Measurements from ENCODE around the gene CHST15. TPM values are rescaled to one million over a fixed set of nuclear protein-coding genes. Genes with fewer than 3 reads are reported as not detected.
A peak's percentile ranks its signal among the peaks of the same experiment; 100 is the strongest.

The CHST15 gene
- total RNA-seq, 5 donors from 2014 or later (not counting 1 experiment from before 2014, with no cell fraction given), result 0.95 to 4.2 (median 1.3) TPM

DNA sequence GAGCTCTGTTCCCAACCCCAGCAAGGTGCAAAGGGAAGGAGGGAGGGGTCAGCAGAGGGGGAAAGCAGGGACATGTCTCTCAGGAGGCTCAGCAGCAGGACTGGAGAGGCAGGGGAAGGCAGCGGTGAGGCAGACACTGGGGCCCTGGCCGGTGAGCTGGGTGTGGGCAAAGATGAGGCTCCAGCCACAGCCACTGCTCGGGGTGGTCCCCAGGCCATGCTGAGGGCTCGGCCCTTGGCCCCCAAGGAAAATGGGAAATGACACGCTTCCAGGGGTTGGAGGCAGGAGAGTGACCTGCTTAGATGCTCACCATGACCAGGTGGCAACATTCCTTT, 35.4 kb upstream of the CHST15 start:
- H3K4me3 ChIP-seq (ENCODE audit: control insufficient read depth in 1 of 2, extremely low read depth in 1 of 2, low read length in 1 of 2), result no peak overlapping the region
- H3K9me3 Mint-ChIP-seq, result no peaks in the 10 kb centered on the region
- no peaks in the 10 kb centered on the region for H3K36me3 Mint-ChIP-seq
- H3K27me3 Mint-ChIP-seq, result peaks cover 3 to 8% of the 10 kb centered on the region in 2 donors
- H3K4me1 ChIP-seq (ENCODE audit: control insufficient read depth in 1 of 2, extremely low read depth in 1 of 2, insufficient read depth in 2 of 2, low read length in 2 of 2), result no peaks in the 10 kb centered on the region
- H3K27ac ChIP-seq (ENCODE audit: low read length), result no peak overlapping the region
- H3K27me3 ChIP-seq (replicated peaks in 1 of 2; ENCODE audit: control insufficient read depth in 2 of 2, extremely low read depth in 1 of 2, insufficient read depth in 2 of 2, low read length in 1 of 2), result peaks cover 0 to 21% of the 10 kb centered on the region in 2 experiments
- DNase-seq (no peak), ATAC-seq (replicated peaks in 1 of 4) (no peak)
- H3K9me3 ChIP-seq, result no peaks in the 10 kb centered on the region
- ChIA-PET CTCF (no interaction called here), POLR2A (no interaction called here)
- no peaks in the 10 kb centered on the region for H3K36me3 ChIP-seq (ENCODE audit: control insufficient read depth in 2 of 2, extremely low read depth in 1 of 2, insufficient read depth in 1 of 2, low read length in 1 of 2)
- WGBS (ENCODE audit: insufficient coverage), result 80% methylated on average over 5 of the region's 5 CpGs
- no peak overlapping the region for H3K27ac Mint-ChIP-seq
- H3K4me1 Mint-ChIP-seq, result no peaks in the 10 kb centered on the region
- H3K4me3 Mint-ChIP-seq, result no peak overlapping the region

DNA sequence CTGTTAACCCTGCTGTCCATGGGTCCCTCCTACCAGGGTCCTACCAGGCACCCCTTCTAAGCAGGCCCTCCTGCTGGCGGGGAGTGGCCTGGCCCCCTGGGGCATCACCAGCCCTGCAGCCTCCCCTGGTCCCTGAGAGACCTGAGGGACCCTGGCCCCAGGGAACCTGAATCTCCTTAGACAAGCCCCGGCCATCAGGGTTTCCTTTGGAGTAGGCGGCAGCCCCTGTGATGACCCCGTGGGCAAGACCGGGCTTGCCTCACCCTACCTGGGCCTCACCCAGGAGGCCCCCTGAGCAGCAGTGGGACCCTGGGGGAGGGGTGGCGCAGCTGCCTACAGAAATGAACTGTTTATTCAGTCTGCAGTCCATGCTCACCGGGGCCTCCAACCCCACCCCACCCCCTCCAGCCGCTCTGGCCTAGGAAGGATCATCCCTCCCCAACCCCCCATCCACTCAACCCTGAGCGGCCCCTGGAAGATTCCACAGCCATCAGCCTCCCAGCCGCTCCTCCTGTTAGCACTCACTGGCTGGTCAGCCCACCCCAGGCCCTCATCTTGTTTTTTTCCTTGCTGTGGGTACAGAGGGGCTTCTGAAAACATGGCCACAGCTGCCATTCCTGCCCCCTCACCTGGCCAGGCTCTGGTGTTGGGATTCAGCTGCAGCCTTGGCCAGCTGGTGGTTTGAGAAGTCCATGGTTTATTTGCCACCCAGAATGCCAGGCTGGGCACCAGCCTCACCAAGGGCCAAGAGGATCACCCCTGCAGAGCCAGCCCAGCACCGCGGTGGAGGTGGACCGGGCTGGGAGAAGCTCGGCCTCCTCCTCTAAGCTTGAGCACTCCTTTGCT, 34.8 kb upstream of the CHST15 start:
- Mint-ChIP-seq H3K4me1 (no peaks in the 10 kb centered on the region), H3K27me3 (peaks cover 3 to 8% of the 10 kb centered on the region in 2 donors), H3K9me3 (no peaks in the 10 kb centered on the region), H3K4me3 (no peak overlapping the region), H3K36me3 (no peaks in the 10 kb centered on the region), H3K27ac (no peak overlapping the region)
- no peak for DNase-seq
- Histone ChIP-seq H3K27me3 (replicated peaks in 1 of 2; ENCODE audit: control insufficient read depth in 2 of 2, extremely low read depth in 1 of 2, insufficient read depth in 2 of 2, low read length in 1 of 2) (peaks cover 0 to 21% of the 10 kb centered on the region in 2 experiments), H3K36me3 (ENCODE audit: control insufficient read depth in 2 of 2, extremely low read depth in 1 of 2, insufficient read depth in 1 of 2, low read length in 1 of 2) (no peaks in the 10 kb centered on the region), H3K9me3 (no peaks in the 10 kb centered on the region), H3K4me3 (ENCODE audit: control insufficient read depth in 1 of 2, extremely low read depth in 1 of 2, low read length in 1 of 2) (no peak overlapping the region), H3K4me1 (ENCODE audit: control insufficient read depth in 1 of 2, extremely low read depth in 1 of 2, insufficient read depth in 2 of 2, low read length in 2 of 2) (no peaks in the 10 kb centered on the region), H3K27ac (ENCODE audit: low read length) (no peak overlapping the region)
- WGBS (ENCODE audit: insufficient coverage), result 89% methylated on average over 11 of the region's 14 CpGs
- ChIA-PET CTCF (interaction anchor here in 1 of 2 donors (0.6 kb wide), 1 partner anchor 892 kb away, joined by 4 read pairs; no protein-coding TSS in a partner anchor), POLR2A (no interaction called here)
- ATAC-seq (replicated peaks in 1 of 4), result no peak

DNA sequence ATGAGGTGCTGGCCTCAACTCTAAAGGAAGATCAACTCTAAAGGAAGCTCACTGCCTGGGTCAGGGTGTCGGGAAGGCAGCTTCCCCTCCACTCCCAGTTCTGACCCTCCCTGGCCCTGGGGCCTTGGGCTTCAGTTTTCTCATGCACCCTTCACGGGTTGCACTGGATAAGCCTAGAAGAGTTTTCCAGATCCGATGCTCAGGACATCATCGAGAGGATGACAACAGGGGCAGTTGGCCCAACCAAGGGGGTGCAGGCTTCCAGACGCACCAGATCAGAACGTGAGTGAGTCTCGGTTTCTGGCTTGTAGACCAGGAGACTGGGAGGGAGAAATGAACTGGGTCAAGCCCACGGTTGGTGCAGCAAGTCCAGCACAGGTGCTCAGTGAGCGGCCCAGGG, 34.2 kb upstream of the CHST15 start:
- Histone ChIP-seq H3K4me3 (ENCODE audit: control insufficient read depth in 1 of 2, extremely low read depth in 1 of 2, low read length in 1 of 2) (no peak overlapping the region), H3K9me3 (no peaks in the 10 kb centered on the region), H3K27me3 (replicated peaks in 1 of 2; ENCODE audit: control insufficient read depth in 2 of 2, extremely low read depth in 1 of 2, insufficient read depth in 2 of 2, low read length in 1 of 2) (peaks cover 0 to 21% of the 10 kb centered on the region in 2 experiments), H3K36me3 (ENCODE audit: control insufficient read depth in 2 of 2, extremely low read depth in 1 of 2, insufficient read depth in 1 of 2, low read length in 1 of 2) (no peaks in the 10 kb centered on the region), H3K4me1 (ENCODE audit: control insufficient read depth in 1 of 2, extremely low read depth in 1 of 2, insufficient read depth in 2 of 2, low read length in 2 of 2) (no peaks in the 10 kb centered on the region), H3K27ac (ENCODE audit: low read length) (no peak overlapping the region)
- Mint-ChIP-seq H3K36me3 (no peaks in the 10 kb centered on the region), H3K27me3 (peaks cover 0 to 8% of the 10 kb centered on the region in 2 donors), H3K27ac (no peak overlapping the region), H3K4me1 (no peaks in the 10 kb centered on the region), H3K9me3 (no peaks in the 10 kb centered on the region), H3K4me3 (no peak overlapping the region)
- WGBS (ENCODE audit: insufficient coverage), result 79% methylated on average over 7 of the region's 9 CpGs
- ChIA-PET POLR2A (no interaction called here), CTCF (interaction anchor here in 1 of 2 donors (0.6 kb wide), 1 partner anchor 892 kb away, joined by 4 read pairs; no protein-coding TSS in a partner anchor)
- DNase-seq (no peak), ATAC-seq (replicated peaks in 1 of 4) (no peak)

DNA sequence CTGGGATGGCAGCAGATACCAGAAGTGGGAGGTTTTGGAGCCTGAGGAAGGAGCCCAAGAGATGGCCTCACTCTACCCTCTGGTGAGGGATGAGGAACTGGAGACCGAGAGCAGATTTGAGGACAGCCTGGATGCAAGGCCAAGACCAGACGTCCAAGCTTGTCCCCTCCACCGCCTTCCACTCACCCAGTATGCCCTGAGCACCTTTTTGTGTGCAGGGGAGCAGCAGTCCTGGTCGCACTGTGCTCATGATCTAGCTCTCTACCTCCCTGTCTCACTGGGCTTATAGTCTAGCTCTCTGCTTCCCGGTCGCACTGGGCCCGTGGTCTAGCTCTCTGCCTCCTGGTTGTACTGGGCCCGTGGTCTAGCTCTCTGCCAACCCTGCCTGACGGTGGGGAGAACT, 33.6 kb upstream of the CHST15 start:
- CTCF ChIA-PET, result no interaction called here
- H3K9me3 ChIP-seq, result no peaks in the 10 kb centered on the region
- Mint-ChIP-seq H3K27ac (no peak overlapping the region), H3K4me1 (no peaks in the 10 kb centered on the region), H3K4me3 (no peak overlapping the region), H3K36me3 (no peaks in the 10 kb centered on the region), H3K27me3 (peaks cover 0 to 8% of the 10 kb centered on the region in 2 donors), H3K9me3 (no peaks in the 10 kb centered on the region)
- H3K27ac ChIP-seq (ENCODE audit: low read length), result no peak overlapping the region
- 85% methylated on average over 8 of the region's 9 CpGs for WGBS (ENCODE audit: insufficient coverage)
- H3K4me3 ChIP-seq (ENCODE audit: control insufficient read depth in 1 of 2, extremely low read depth in 1 of 2, low read length in 1 of 2), result no peak overlapping the region
- ATAC-seq (replicated peaks in 1 of 4), result no peak
- POLR2A ChIA-PET, result no interaction called here
- no peaks in the 10 kb centered on the region for H3K36me3 ChIP-seq (ENCODE audit: control insufficient read depth in 2 of 2, extremely low read depth in 1 of 2, insufficient read depth in 1 of 2, low read length in 1 of 2)
- no peak for DNase-seq
- H3K4me1 ChIP-seq (ENCODE audit: control insufficient read depth in 1 of 2, extremely low read depth in 1 of 2, insufficient read depth in 2 of 2, low read length in 2 of 2), result no peaks in the 10 kb centered on the region
- peaks cover 0 to 17% of the 10 kb centered on the region in 2 experiments for H3K27me3 ChIP-seq (replicated peaks in 1 of 2; ENCODE audit: control insufficient read depth in 2 of 2, extremely low read depth in 1 of 2, insufficient read depth in 2 of 2, low read length in 1 of 2)

DNA sequence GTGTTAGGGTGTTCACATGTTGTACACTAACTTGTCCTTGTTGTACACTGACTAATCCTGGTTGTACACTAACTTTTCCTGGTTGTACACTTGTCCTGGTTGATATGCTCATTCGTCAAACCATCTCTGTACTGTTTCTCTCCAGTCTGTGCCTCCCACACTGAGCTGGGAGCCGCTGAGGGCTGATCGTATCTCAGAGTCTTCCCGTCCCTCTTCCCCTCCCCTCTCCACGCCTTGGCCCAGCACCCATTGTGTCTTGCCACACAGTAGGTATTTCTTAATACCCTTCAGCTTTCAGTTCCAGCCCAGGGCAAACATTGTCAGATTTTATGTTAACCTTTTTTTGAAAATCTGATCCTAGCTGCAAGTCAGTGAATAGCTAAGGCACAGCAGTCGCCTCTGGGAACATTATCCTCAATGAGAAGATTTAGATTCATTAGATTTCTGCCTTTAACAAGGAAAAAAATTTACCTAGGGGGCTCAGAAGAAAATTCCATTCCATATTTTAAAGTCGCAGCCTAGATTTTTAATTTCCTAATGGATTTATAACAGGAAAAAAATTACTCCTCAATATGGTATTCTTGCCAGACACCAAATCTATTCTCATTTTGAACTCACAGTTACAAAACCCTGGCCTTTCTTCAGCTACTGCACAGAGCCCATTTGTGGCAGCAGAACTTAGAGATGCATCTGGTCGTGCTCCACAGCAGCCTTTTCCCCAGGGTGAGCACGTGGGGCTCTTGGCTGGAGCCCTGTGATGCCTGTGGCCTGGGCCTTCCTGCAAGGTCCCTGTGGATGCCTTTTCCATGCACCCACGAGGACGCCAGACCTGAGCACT, 33.0 kb upstream of the CHST15 start:
- ChIA-PET CTCF (no interaction called here), POLR2A (no interaction called here)
- Mint-ChIP-seq H3K36me3 (no peaks in the 10 kb centered on the region), H3K27me3 (peaks cover 0 to 5% of the 10 kb centered on the region in 2 donors), H3K4me3 (no peak overlapping the region), H3K27ac (no peak overlapping the region), H3K9me3 (no peaks in the 10 kb centered on the region), H3K4me1 (no peaks in the 10 kb centered on the region)
- ATAC-seq (replicated peaks in 1 of 4) (no peak), DNase-seq (no peak)
- Histone ChIP-seq H3K4me1 (ENCODE audit: control insufficient read depth in 1 of 2, extremely low read depth in 1 of 2, insufficient read depth in 2 of 2, low read length in 2 of 2) (no peaks in the 10 kb centered on the region), H3K36me3 (ENCODE audit: control insufficient read depth in 2 of 2, extremely low read depth in 1 of 2, insufficient read depth in 1 of 2, low read length in 1 of 2) (no peaks in the 10 kb centered on the region), H3K27me3 (replicated peaks in 1 of 2; ENCODE audit: control insufficient read depth in 2 of 2, extremely low read depth in 1 of 2, insufficient read depth in 2 of 2, low read length in 1 of 2) (peaks cover 0 to 13% of the 10 kb centered on the region in 2 experiments), H3K4me3 (ENCODE audit: control insufficient read depth in 1 of 2, extremely low read depth in 1 of 2, low read length in 1 of 2) (no peak overlapping the region), H3K27ac (ENCODE audit: low read length) (no peak overlapping the region), H3K9me3 (no peaks in the 10 kb centered on the region)
- 73% methylated on average over 9 of the region's 11 CpGs for WGBS (ENCODE audit: insufficient coverage)

DNA sequence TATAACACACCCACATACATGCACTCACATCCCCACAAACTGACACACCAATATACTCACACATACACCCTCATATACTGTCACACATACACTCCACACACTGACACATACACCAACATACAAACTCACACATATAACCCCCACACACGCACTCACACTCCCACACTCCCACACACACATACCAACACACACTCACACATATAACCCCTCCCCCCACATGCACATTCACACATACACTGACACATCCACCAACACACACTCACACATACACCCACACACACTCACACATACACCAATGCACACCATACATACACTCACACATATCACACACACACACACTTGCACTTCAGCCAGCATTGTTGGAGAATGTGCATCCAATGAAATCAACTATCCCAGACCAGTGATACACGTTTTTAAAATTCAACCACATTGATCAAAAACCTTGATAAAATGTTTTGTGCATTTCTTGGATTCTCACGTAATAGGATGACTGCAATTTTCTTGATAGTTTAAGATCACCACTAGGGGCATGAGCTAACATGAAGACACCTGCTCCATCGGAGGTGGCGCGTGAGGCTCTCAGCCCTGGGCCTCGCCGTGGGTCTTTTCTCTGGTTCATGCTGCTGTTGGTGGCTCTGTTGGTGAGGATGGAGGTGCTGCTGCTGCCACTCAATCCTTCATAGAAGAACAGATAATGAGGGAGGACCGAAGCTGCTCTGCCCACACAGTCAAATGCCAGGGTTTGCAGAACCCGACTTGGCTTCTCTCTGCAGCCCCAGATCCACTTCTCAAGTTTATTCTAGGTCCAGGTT, 32.1 kb upstream of the CHST15 start:
- no peaks in the 10 kb centered on the region for H3K9me3 Mint-ChIP-seq
- no peak overlapping the region for H3K27ac Mint-ChIP-seq
- peaks cover 0 to 2% of the 10 kb centered on the region in 2 donors for H3K27me3 Mint-ChIP-seq
- DNase-seq (peak in 1 of 35 experiments; percentile 30), ATAC-seq (replicated peaks in 1 of 4) (peak in 1 of 4 experiments; percentile 49)
- Histone ChIP-seq H3K27ac (ENCODE audit: low read length) (no peak overlapping the region), H3K4me3 (ENCODE audit: control insufficient read depth in 1 of 2, extremely low read depth in 1 of 2, low read length in 1 of 2) (no peak overlapping the region), H3K9me3 (no peaks in the 10 kb centered on the region), H3K27me3 (replicated peaks in 1 of 2; ENCODE audit: control insufficient read depth in 2 of 2, extremely low read depth in 1 of 2, insufficient read depth in 2 of 2, low read length in 1 of 2) (peaks cover 0 to 8% of the 10 kb centered on the region in 2 experiments), H3K4me1 (ENCODE audit: control insufficient read depth in 1 of 2, extremely low read depth in 1 of 2, insufficient read depth in 2 of 2, low read length in 2 of 2) (no peaks in the 10 kb centered on the region), H3K36me3 (ENCODE audit: control insufficient read depth in 2 of 2, extremely low read depth in 1 of 2, insufficient read depth in 1 of 2, low read length in 1 of 2) (no peaks in the 10 kb centered on the region)
- ChIA-PET CTCF (no interaction called here), POLR2A (no interaction called here)
- no peak overlapping the region for H3K4me3 Mint-ChIP-seq
- 70% methylated on average over 6 of the region's 10 CpGs for WGBS (ENCODE audit: insufficient coverage)
- no peaks in the 10 kb centered on the region for H3K4me1 Mint-ChIP-seq
- H3K36me3 Mint-ChIP-seq, result no peaks in the 10 kb centered on the region
